ENCODE results near the gene CCDC91. TPM values are rescaled to one million over a fixed set of nuclear protein-coding genes. Genes with fewer than 3 reads are reported as not detected.

CCDC91 gene
- total RNA-seq, 1 experiment from 2014 or later: 26.9 TPM

GRCh38 chr12:28240853-28241252, 50.6 kb downstream of the CCDC91 start:
- Histone ChIP-seq H3K4me1 (ENCODE audit: control insufficient read depth, insufficient read depth, low read length) (no peaks in the 10 kb centered on the region), H3K27ac (ENCODE audit: low read length) (no peak overlapping the region), H3K27me3 (ENCODE audit: control insufficient read depth, insufficient read depth, low read length) (no peaks in the 10 kb centered on the region), H3K9me3 (ENCODE audit: control insufficient read depth, insufficient read depth, low read depth, low read length) (no peaks in the 10 kb centered on the region), H3K36me3 (ENCODE audit: control insufficient read depth, insufficient read depth, low read length) (no peaks in the 10 kb centered on the region), H3K4me3 (ENCODE audit: low read depth in 2 of 2, low read length in 2 of 2) (no peak overlapping the region)
- ChIA-PET CTCF (no interaction called here), POLR2A (no interaction called here)
- in situ Hi-C loops (cut with HindIII; ENCODE audit: low pct_unique_long_range_greater_than_20kb, low sequenced_read_pairs): no loop called here
- no TSS peak for BruUV-seq (replicated peaks)
- no peak for ATAC-seq
- no peak for TF ChIP-seq SIN3A (IDR thresholded peaks at IDR 0.05; ENCODE audit: borderline replicate concordance, insufficient read depth, low read depth, low read length)
- no peak for TF ChIP-seq TCF7L2 (IDR thresholded peaks at IDR 0.05; ENCODE audit: low read depth, low read length)
- no peak for TF ChIP-seq POLR2AphosphoS5 (IDR thresholded peaks at IDR 0.05; ENCODE audit: low read depth, low read length)
- no peak for TF ChIP-seq REST (IDR thresholded peaks at IDR 0.05; ENCODE audit: insufficient read depth in 1 of 2, low read depth in 2 of 2, low read length in 1 of 2)
- TF ChIP-seq CTCF (IDR thresholded peaks at IDR 0.05): no peak
- intact Hi-C loops (cut with micrococcal nuclease; ENCODE audit: unreplicated experiment): no loop called here
- no peak for DNase-seq (ENCODE audit: low read depth, low spot score)

GRCh38 chr12:28242129-28242495, 51.9 kb downstream of the CCDC91 start:
- intact Hi-C loops (cut with micrococcal nuclease; ENCODE audit: unreplicated experiment) (no loop called here), in situ Hi-C loops (cut with HindIII; ENCODE audit: low pct_unique_long_range_greater_than_20kb, low sequenced_read_pairs) (no loop called here)
- Histone ChIP-seq H3K27ac (ENCODE audit: low read length) (no peak overlapping the region), H3K36me3 (ENCODE audit: control insufficient read depth, insufficient read depth, low read length) (no peaks in the 10 kb centered on the region), H3K27me3 (ENCODE audit: control insufficient read depth, insufficient read depth, low read length) (no peaks in the 10 kb centered on the region), H3K4me3 (ENCODE audit: low read depth in 2 of 2, low read length in 2 of 2) (no peak overlapping the region), H3K4me1 (ENCODE audit: control insufficient read depth, insufficient read depth, low read length) (no peaks in the 10 kb centered on the region), H3K9me3 (ENCODE audit: control insufficient read depth, insufficient read depth, low read depth, low read length) (no peaks in the 10 kb centered on the region)
- BruUV-seq (replicated peaks): no TSS peak
- DNase-seq (ENCODE audit: low read depth, low spot score) (no peak), ATAC-seq (no peak)
- TF ChIP-seq POLR2AphosphoS5 (IDR thresholded peaks at IDR 0.05; ENCODE audit: low read depth, low read length): no peak
- no peak for TF ChIP-seq REST (IDR thresholded peaks at IDR 0.05; ENCODE audit: insufficient read depth in 1 of 2, low read depth in 2 of 2, low read length in 1 of 2)
- TF ChIP-seq CTCF (IDR thresholded peaks at IDR 0.05): no peak
- no peak for TF ChIP-seq TCF7L2 (IDR thresholded peaks at IDR 0.05; ENCODE audit: low read depth, low read length)
- TF ChIP-seq SIN3A (IDR thresholded peaks at IDR 0.05; ENCODE audit: borderline replicate concordance, insufficient read depth, low read depth, low read length): no peak
- ChIA-PET CTCF (no interaction called here), POLR2A (no interaction called here)
